ENCODE results near the gene TM2D3. TPM values are rescaled to one million over a fixed set of nuclear protein-coding genes. Genes with fewer than 3 reads are reported as not detected.

Gene TM2D3
- total and polyA plus RNA-seq, 2 of the 8 experiments (the other 6 are each of a cell fraction or from before 2014, with no cell fraction given): 26.4 to 28.0 TPM

DNA sequence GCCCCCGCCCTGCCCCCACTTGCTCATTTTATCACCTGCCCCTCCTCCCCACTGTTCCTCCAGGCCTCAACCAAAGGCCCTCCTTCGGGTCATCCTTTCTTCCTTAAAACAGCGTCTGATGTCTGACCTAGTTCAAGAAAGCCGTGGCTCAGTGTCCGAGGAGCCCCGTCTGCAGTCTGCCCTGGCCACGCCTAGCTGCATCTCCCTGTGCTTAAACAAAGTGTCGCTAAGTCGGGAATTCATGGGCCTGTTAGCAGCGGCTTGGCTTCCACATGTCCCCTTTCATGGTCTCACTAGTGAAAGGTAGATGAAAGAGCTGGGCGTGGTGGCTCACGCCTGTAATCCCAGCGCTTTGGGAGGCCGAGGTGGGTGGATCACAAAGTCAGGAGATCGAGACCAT lies 41.2 kb downstream of the TM2D3 start:
- H3K23ac ChIP-seq (ENCODE audit: insufficient read length): no peak overlapping the region
- WGBS, 2 experiments (ENCODE audit: extremely low coverage in 1 of 2, insufficient coverage in 1 of 2, insufficient read length in 1 of 2, insufficient replicate concordance in 2 of 2, low coverage in 1 of 2, low lambda C conversion rate in 2 of 2, missing lambda C conversion rate in 1 of 2): 97% methylated on average over 13 of the region's 15 CpGs; no CpG with 5 or more reads in 1 of the 2 experiments
- no peaks in the 10 kb centered on the region for H3K79me2 ChIP-seq (ENCODE audit: control insufficient read depth in 1 of 2, insufficient read depth in 2 of 2, low read length in 2 of 2)
- no peak overlapping the region for H2BK120ac ChIP-seq (replicated peaks; ENCODE audit: low read depth, low read length)
- no peaks in the 10 kb centered on the region for H3K9me3 ChIP-seq (ENCODE audit: insufficient read depth in 2 of 2, low read depth in 1 of 2, low read length in 1 of 2)
- no peak overlapping the region for H3K18ac ChIP-seq (ENCODE audit: extremely low read depth, low read length)
- DNase-seq (ENCODE audit: low read depth in 1 of 2, low spot score in 2 of 2) (no peak), FAIRE-seq (no peak)
- H4K8ac ChIP-seq (ENCODE audit: extremely low read depth, insufficient read depth, low read length): no peak overlapping the region
- H3K4me3 ChIP-seq (ENCODE audit: extremely low read depth in 1 of 4, insufficient read depth in 2 of 4, low read depth in 3 of 4, low read length in 4 of 4): no peak overlapping the region
- H2BK15ac ChIP-seq (ENCODE audit: low read length): no peak overlapping the region
- no peak overlapping the region for H4K91ac ChIP-seq (replicated peaks; ENCODE audit: insufficient read length, low read length)
- no peaks in the 10 kb centered on the region for H3K79me1 ChIP-seq (ENCODE audit: low read depth, low read length)
- no peaks in the 10 kb centered on the region for H3K36me3 ChIP-seq (ENCODE audit: control insufficient read depth in 2 of 4, insufficient read depth in 4 of 4, low read length in 3 of 4)
- H3K23me2 ChIP-seq (ENCODE audit: low read depth, low read length): no peaks in the 10 kb centered on the region
- H2AFZ ChIP-seq (ENCODE audit: low read length): no peak overlapping the region
- ChIA-PET POLR2A (ENCODE audit: partially characterized antibody) (no interaction called here), CTCF (ENCODE audit: partially characterized antibody) (interaction anchor here (6.4 kb wide), 1 partner anchor 30 kb away, joined by 33 read pairs; no protein-coding TSS in a partner anchor)
- no peak overlapping the region for H2AK5ac ChIP-seq (ENCODE audit: low read depth, low read length)
- H3K4me1 ChIP-seq (replicated peaks in 1 of 4; ENCODE audit: control insufficient read depth in 3 of 4, insufficient read depth in 4 of 4, low read length in 3 of 4): peaks cover 0 to 8% (median 4%) of the 10 kb centered on the region in 4 experiments; a peak in 6 of 7 replicates
- H3K14ac ChIP-seq (ENCODE audit: insufficient read length): no peak overlapping the region
- H2BK12ac ChIP-seq (ENCODE audit: low read depth, low read length): no peak overlapping the region
- H4K5ac ChIP-seq (ENCODE audit: insufficient read length, low read depth, low read length): no peak overlapping the region
- H4K20me1 ChIP-seq (replicated peaks in 1 of 2; ENCODE audit: control insufficient read depth in 1 of 2, insufficient read depth in 2 of 2, low read length in 2 of 2): no peaks in the 10 kb centered on the region
- no peak overlapping the region for H3K27ac ChIP-seq (ENCODE audit: low read depth, low read length)
- H3K56ac ChIP-seq (replicated peaks; ENCODE audit: insufficient read length, low read depth, low read length): no peak overlapping the region
- H3K27me3 ChIP-seq (replicated peaks in 1 of 4; ENCODE audit: control insufficient read depth in 3 of 4, extremely low read depth in 1 of 4, insufficient read depth in 3 of 4, low read length in 3 of 4): peaks cover 0 to 2% (median 0%) of the 10 kb centered on the region in 4 experiments; a peak in 1 of 7 replicates
- no peak overlapping the region for H3K4ac ChIP-seq (replicated peaks; ENCODE audit: insufficient read length, low read depth, low read length)
- H3K4me2 ChIP-seq (ENCODE audit: insufficient read depth in 1 of 2, low read depth in 2 of 2, low read length in 2 of 2): no peak overlapping the region
- H2BK5ac ChIP-seq (ENCODE audit: low read depth, low read length): no peak overlapping the region
- TF ChIP-seq SIN3A (conservative IDR thresholded peaks at IDR 0.05 in 1 of 2, IDR thresholded peaks at IDR 0.05 in 1 of 2; ENCODE audit: low read depth in 1 of 2, low read length in 2 of 2) (no peak), SRF (IDR thresholded peaks at IDR 0.05; ENCODE audit: low read depth, low read length) (no peak), ZNF274 (IDR thresholded peaks at IDR 0.05; ENCODE audit: borderline replicate concordance, extremely low read depth, low read length) (no peak), SIX5 (IDR thresholded peaks at IDR 0.05; ENCODE audit: low read depth, low read length) (no peak), ASH2L (IDR thresholded peaks at IDR 0.05; ENCODE audit: low read length) (no peak), CHD1 (IDR thresholded peaks at IDR 0.05; ENCODE audit: low read depth, low read length) (no peak), NANOG (IDR thresholded peaks at IDR 0.05; ENCODE audit: insufficient read depth, low read depth, low read length, poor library complexity, severe bottlenecking) (no peak)
- TF ChIP-seq, protein P1, sequence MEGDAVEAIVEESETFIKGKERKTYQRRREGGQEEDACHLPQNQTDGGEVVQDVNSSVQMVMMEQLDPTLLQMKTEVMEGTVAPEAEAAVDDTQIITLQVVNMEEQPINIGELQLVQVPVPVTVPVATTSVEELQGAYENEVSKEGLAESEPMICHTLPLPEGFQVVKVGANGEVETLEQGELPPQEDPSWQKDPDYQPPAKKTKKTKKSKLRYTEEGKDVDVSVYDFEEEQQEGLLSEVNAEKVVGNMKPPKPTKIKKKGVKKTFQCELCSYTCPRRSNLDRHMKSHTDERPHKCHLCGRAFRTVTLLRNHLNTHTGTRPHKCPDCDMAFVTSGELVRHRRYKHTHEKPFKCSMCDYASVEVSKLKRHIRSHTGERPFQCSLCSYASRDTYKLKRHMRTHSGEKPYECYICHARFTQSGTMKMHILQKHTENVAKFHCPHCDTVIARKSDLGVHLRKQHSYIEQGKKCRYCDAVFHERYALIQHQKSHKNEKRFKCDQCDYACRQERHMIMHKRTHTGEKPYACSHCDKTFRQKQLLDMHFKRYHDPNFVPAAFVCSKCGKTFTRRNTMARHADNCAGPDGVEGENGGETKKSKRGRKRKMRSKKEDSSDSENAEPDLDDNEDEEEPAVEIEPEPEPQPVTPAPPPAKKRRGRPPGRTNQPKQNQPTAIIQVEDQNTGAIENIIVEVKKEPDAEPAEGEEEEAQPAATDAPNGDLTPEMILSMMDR (IDR thresholded peaks at IDR 0.05; ENCODE audit: control extremely low read depth in 1 of 3, insufficient read depth in 1 of 3, low read depth in 1 of 3, low read length in 3 of 3): no peak
- H3K9ac ChIP-seq (replicated peaks in 1 of 4; ENCODE audit: extremely low read depth in 1 of 4, low read depth in 3 of 4, low read length in 3 of 4): no peak overlapping the region
- H2BK20ac ChIP-seq (ENCODE audit: low read length): no peak overlapping the region
